Frontal cortex (tissue), 4 donors: ENCODE results near the gene CHCHD3. TPM values are rescaled to one million over a fixed set of nuclear protein-coding genes. Genes with fewer than 3 reads are reported as not detected.

ENCODE experiments used
- DNase-seq, 2 donors: peaks; one replicate each; pipeline ENCODE4 v3.0.0; 2012; ENCODE audit warnings: low spot score in 2 of 2
- FAIRE-seq: peaks from 2 replicates; lab custom pipeline; 2012; peaks lifted over from hg19 to GRCh38; lab: Jason Lieb, UNC
- total RNA-seq: library from RNA; depleted of rRNA; stranded (reverse); fragments of >200 nt; gene quantifications from one replicate; pipeline ENCODE4 v1.2.3, GENCODE V29; 2014
- donor health status: control.
- donor health status: control.
- donor health status: control.

CHCHD3 gene
- total RNA-seq, 1 donor from 2014 or later: 60.7 TPM

GRCh38 chr7:133082390-133082766 is 488 bp upstream of the CHCHD3 start:
- DNase-seq (no peak), FAIRE-seq (no peak)

GRCh38 chr7:133081119-133081598 is 731 bp downstream of the CHCHD3 start:
- DNase-seq: no peak
- FAIRE-seq: no peak

GRCh38 chr7:133079296-133079695 is 2.6 kb downstream of the CHCHD3 start:
- DNase-seq: no peak
- FAIRE-seq: no peak

GRCh38 chr7:133077394-133077793 is 4.5 kb downstream of the CHCHD3 start:
- FAIRE-seq: no peak
- DNase-seq: no peak

GRCh38 chr7:133076142-133076541 is 5.7 kb downstream of the CHCHD3 start:
- no peak for DNase-seq
- FAIRE-seq: no peak

GRCh38 chr7:133071506-133071905 is 10.4 kb downstream of the CHCHD3 start:
- no peak for DNase-seq
- FAIRE-seq: no peak

- FAIRE-seq: no peak
- DNase-seq: no peak
These were observed 11.3 kb downstream of the CHCHD3 start for GRCh38 chr7:133070562-133070961.

- DNase-seq: no peak
- FAIRE-seq: peak; percentile 6
These were observed 16.6 kb downstream of the CHCHD3 start for GRCh38 chr7:133065301-133065700.

- DNase-seq (no peak), FAIRE-seq (no peak)
These were observed 17.6 kb downstream of the CHCHD3 start for GRCh38 chr7:133064082-133064820.

- no peak for FAIRE-seq
- DNase-seq: no peak
These were observed 20.1 kb downstream of the CHCHD3 start for GRCh38 chr7:133061792-133062191.

- DNase-seq (no peak), FAIRE-seq (no peak)
These were observed 20.5 kb downstream of the CHCHD3 start for GRCh38 chr7:133061357-133061756.

- DNase-seq (no peak), FAIRE-seq (no peak)
These were observed 21.9 kb downstream of the CHCHD3 start for GRCh38 chr7:133060004-133060403.

GRCh38 chr7:133059263-133059662 is 22.6 kb downstream of the CHCHD3 start:
- FAIRE-seq: no peak
- no peak for DNase-seq

- no peak for FAIRE-seq
- DNase-seq: no peak
These were observed 25.3 kb downstream of the CHCHD3 start for GRCh38 chr7:133056370-133057238.

GRCh38 chr7:133054162-133054840 is 27.6 kb downstream of the CHCHD3 start:
- DNase-seq (no peak), FAIRE-seq (no peak)

- no peak for DNase-seq
These were observed 28.5 kb downstream of the CHCHD3 start for GRCh38 chr7:133053321-133053891.

GRCh38 chr7:133052826-133053225 is 29.1 kb downstream of the CHCHD3 start:
- DNase-seq (no peak), FAIRE-seq (no peak)

More at GRCh38 chr7:133053321-133053891, 28.5 kb downstream of the CHCHD3 start:
- FAIRE-seq: no peak

- DNase-seq (no peak), FAIRE-seq (no peak)
These were observed 29.5 kb downstream of the CHCHD3 start for GRCh38 chr7:133052401-133052756.

GRCh38 chr7:133051719-133052400 is 30.0 kb downstream of the CHCHD3 start:
- no peak for FAIRE-seq

GRCh38 chr7:133051066-133051465 is 30.8 kb downstream of the CHCHD3 start:
- DNase-seq (no peak), FAIRE-seq (no peak)

More at GRCh38 chr7:133051719-133052400, 30.0 kb downstream of the CHCHD3 start:
- DNase-seq: no peak
